OCI-LY3 (cell line): Measurements from ENCODE around the gene SLC50A1.
A peak's percentile ranks its signal among the peaks of the same experiment; 100 is the strongest.

ENCODE experiments used
- H2AFZ ChIP-seq: fragments of 200-600, 300-600 bp; shearing (Covaris generic); 2 replicates; pipeline ENCODE4 v1.6.0; 2014; ENCODE audit warnings: antibody characterized with exemption, low read depth, low read length
- H3K27ac ChIP-seq: fragments of 200-600, 300-600 bp; sonication (generic); 2 replicates; pipeline ENCODE4 v1.5.1; 2014; ENCODE audit warnings: mild to moderate bottlenecking, low read length, moderate library complexity, mixed read lengths
- H3K27me3 ChIP-seq: fragments of 200-600, 300-600 bp; sonication (generic); 2 replicates; pipeline ENCODE4 v1.6.1; 2014; ENCODE audit warnings: low read depth, low read length, mixed read lengths
- H3K36me3 ChIP-seq: fragments of 200-600, 300-600 bp; sonication (generic); replicated peaks from 2 replicates; pipeline ENCODE3; 2014; ENCODE audit warnings: low read depth, low read length, mixed read lengths
- H3K4me1 ChIP-seq: fragments of 300-600, 200-600 bp; sonication (generic); 2 replicates; pipeline ENCODE4 v1.6.1; 2014; ENCODE audit warnings: low read length, mixed read lengths
- H3K4me2 ChIP-seq: fragments of 200-600, 300-600 bp; sonication (generic); 2 replicates; pipeline ENCODE4 v1.6.1; 2014; ENCODE audit warnings: low read length, mixed read lengths
- H3K4me3 ChIP-seq: fragments of 300-600, 200-600 bp; sonication (generic); 2 replicates; pipeline ENCODE4 v1.5.1; 2014; ENCODE audit warnings: antibody characterized with exemption, mild to moderate bottlenecking, low read length, moderate library complexity
- H3K79me2 ChIP-seq: fragments of 300-600, 200-600 bp; shearing (Covaris generic); 2 replicates; pipeline ENCODE4 v1.6.1; 2014; ENCODE audit warnings: mild to moderate bottlenecking, low read length, mixed read lengths
- H3K9ac ChIP-seq: fragments of 300-600, 200-600 bp; shearing (Covaris generic); 2 replicates; pipeline ENCODE4 v1.6.0; 2014; ENCODE audit warnings: mild to moderate bottlenecking, low read length, moderate library complexity
- H3K9me3 ChIP-seq: fragments of 200-600, 300-600 bp; shearing (Covaris generic); 2 replicates; pipeline ENCODE4 v1.6.1; 2014; ENCODE audit warnings: low read length, mixed read lengths; ENCODE audit not compliant: insufficient read depth
- H4K20me1 ChIP-seq: fragments of 200-600, 300-600 bp; sonication (generic); 2 replicates; pipeline ENCODE4 v1.6.1; 2016; ENCODE audit warnings: low read length, mixed read lengths; ENCODE audit not compliant: insufficient read depth
- CTCF ChIP-seq: fragments of 200-600, 300-600 bp; sonication (generic); IDR thresholded peaks from 2 replicates; pipeline ENCODE4 v1.5.1; 2014; ENCODE audit warnings: antibody characterized with exemption, low read length, low read depth
- EZH2phosphoT487 ChIP-seq: fragments of 200-600 bp; shearing (Covaris generic); IDR thresholded peaks from 2 replicates; pipeline ENCODE4 v1.6.1; 2018; ENCODE audit warnings: antibody characterized with exemption, mixed run types, low read depth

SLC50A1 gene

DNA sequence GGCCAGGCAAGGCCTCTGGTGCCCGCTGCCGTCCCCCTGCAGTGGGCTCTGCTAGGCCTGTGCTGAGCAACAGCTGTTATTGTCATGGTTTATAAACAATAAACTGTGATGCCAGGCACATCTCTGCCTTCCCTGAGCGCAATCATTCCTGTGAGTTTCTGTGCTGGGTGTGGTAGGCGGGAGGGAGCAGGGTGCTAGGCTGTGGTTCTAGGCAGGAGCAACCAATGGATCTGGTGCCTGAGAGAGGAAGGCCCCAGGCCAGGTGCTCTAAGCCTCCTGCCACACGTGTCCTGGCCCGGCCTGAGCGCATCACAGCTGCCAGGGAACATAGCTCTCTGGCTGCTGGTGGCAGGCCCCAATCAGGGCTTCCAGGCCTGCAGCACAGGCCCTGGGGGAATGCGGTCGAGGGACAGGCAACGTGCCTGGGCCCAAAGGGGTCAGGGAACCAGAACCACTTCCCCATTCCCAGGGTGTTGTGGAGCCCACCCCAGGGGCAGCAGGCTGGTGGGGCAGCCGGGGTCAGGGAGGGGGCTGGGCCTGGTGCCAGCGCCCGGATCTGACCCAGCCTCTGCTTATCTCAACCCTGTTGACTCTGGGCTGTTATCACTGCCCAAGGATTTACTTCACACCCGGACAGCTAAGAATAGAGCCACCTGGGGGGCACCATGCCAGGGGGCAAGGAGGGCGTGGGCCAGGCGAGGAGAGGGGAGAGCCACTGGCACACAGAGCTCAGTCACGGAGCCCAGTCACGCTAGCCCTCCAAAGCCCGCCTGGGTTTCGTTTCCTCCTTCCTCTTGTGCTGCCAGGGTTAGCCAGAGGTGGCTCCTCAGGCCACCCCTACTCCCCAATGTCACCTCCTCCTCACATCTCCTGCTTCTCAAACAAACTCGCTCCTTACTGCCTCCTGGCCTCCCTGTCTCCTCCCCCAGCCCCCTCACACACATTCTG, 49.5 kb downstream of the SLC50A1 start:
- peak overlapping the region; percentile 46 for H3K27ac ChIP-seq
- H3K9ac ChIP-seq: peak overlapping the region; percentile 56
- peak overlapping the region; percentile 48 for H3K4me3 ChIP-seq
- no peaks in the 10 kb centered on the region for H3K9me3 ChIP-seq
- H4K20me1 ChIP-seq: no peaks in the 10 kb centered on the region
- peak overlapping the region; percentile 80 for H2AFZ ChIP-seq
- TF ChIP-seq EZH2phosphoT487 (no peak), CTCF (no peak)
- H3K4me1 ChIP-seq: peaks cover 20% of the 10 kb centered on the region
- no peaks in the 10 kb centered on the region for H3K79me2 ChIP-seq
- peaks cover 2% of the 10 kb centered on the region for H3K36me3 ChIP-seq
- H3K27me3 ChIP-seq: no peaks in the 10 kb centered on the region
- H3K4me2 ChIP-seq: peak overlapping the region; percentile 79

GRCh38 chr1:155185783-155186066, 50.1 kb downstream of the SLC50A1 start:
- H3K36me3 ChIP-seq: peaks cover 2% of the 10 kb centered on the region
- peak overlapping the region; percentile 56 for H3K9ac ChIP-seq
- H2AFZ ChIP-seq: peak overlapping the region; percentile 80
- no peaks in the 10 kb centered on the region for H3K27me3 ChIP-seq
- peak overlapping the region; percentile 79 for H3K4me2 ChIP-seq
- H4K20me1 ChIP-seq: no peaks in the 10 kb centered on the region
- H3K4me1 ChIP-seq: peaks cover 20% of the 10 kb centered on the region
- H3K4me3 ChIP-seq: peak overlapping the region; percentile 48
- no peaks in the 10 kb centered on the region for H3K79me2 ChIP-seq
- TF ChIP-seq EZH2phosphoT487 (no peak), CTCF (no peak)
- no peaks in the 10 kb centered on the region for H3K9me3 ChIP-seq
- peak overlapping the region; percentile 46 for H3K27ac ChIP-seq

DNA sequence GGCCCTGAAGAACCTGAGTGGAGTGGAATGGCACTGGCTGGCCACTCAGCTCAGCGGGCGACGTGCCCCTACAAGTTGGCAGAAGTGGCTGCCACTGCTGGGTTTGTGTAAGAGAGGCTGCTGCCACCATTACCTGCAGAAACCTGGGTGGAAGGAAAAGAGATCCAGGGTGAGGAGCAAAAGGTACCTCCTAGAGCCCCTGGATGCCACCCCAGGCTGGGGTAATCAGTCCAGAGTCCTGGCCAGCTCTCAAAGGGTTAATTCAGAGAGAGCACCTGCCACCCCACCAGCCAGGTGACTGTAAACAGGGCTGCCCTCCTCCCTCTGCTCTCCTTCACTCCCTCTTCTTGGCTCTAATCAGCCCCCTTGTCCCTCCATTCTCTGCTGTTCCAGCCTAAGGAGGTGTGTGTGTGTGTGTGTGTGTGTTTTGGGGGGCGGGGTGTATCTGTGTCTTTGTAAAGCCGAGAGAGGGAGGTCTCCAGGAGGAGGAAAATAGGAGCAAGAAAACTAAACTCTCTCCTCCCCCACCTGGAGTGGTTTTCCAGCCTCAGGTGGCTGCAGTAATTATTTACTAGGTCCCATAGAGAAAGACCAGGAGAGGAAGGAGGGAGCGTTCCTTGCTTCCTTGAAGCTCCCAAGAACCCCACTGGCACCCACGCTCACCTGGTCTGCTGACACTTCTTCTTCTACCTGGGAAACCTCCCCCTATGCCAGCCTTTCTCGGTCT, 50.6 kb downstream of the SLC50A1 start:
- H2AFZ ChIP-seq: no peak overlapping the region
- no peak for TF ChIP-seq CTCF
- no peak for TF ChIP-seq EZH2phosphoT487
- no peaks in the 10 kb centered on the region for H3K9me3 ChIP-seq
- H3K27ac ChIP-seq: no peak overlapping the region
- H3K27me3 ChIP-seq: no peaks in the 10 kb centered on the region
- H3K4me3 ChIP-seq: no peak overlapping the region
- H3K4me2 ChIP-seq: peak overlapping the region; percentile 79; the same call in 1 of the 2 replicates
- H3K36me3 ChIP-seq: peaks cover 2% of the 10 kb centered on the region
- no peaks in the 10 kb centered on the region for H4K20me1 ChIP-seq
- peaks cover 20% of the 10 kb centered on the region for H3K4me1 ChIP-seq
- peak overlapping the region; percentile 56; the same call in 1 of the 2 replicates for H3K9ac ChIP-seq
- no peaks in the 10 kb centered on the region for H3K79me2 ChIP-seq

DNA sequence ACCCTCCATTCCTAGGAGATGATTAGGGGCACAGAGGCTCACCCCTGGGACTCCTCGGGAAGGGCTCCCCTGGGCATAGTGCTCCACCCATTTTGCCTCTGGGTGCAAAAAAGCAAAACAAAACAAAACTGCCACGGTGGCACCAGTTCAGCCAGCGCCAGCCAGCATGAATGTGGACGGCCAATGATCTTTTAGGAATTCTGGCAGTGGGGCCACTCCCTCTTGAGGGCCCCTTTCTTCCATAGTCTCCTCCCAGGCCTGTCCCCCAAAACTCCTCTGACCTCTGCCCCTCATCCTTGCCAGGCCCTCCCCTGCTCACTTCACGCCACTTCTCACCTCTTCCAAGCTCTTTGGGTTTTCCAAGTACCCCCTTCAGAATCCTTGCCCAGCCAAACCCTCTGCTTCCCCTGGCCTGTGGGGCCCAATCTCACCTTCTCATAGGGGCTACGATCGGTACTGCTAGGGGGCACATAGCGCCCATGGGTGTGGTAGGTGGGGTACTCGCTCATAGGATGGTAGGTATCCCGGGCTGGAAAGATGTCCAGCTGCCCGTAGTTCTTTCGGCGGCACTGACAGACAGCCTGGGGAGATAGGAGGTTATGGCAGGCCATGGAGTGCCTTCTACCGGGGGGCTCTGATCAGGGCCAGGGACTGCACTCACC, 51.3 kb downstream of the SLC50A1 start:
- H3K36me3 ChIP-seq: peaks cover 2% of the 10 kb centered on the region
- no peak overlapping the region for H3K27ac ChIP-seq
- H3K4me1 ChIP-seq: peaks cover 20% of the 10 kb centered on the region
- no peak overlapping the region for H3K4me3 ChIP-seq
- TF ChIP-seq CTCF (no peak), EZH2phosphoT487 (no peak)
- no peak overlapping the region for H3K9ac ChIP-seq
- no peaks in the 10 kb centered on the region for H3K79me2 ChIP-seq
- H4K20me1 ChIP-seq: no peaks in the 10 kb centered on the region
- no peak overlapping the region for H3K4me2 ChIP-seq
- no peaks in the 10 kb centered on the region for H3K27me3 ChIP-seq
- no peaks in the 10 kb centered on the region for H3K9me3 ChIP-seq
- no peak overlapping the region for H2AFZ ChIP-seq
